SK-N-SH treated with all-trans-retinoic acid at 6 μM for 48 hours (cell line): ENCODE measurements around the gene PSD2.

Source experiments
- ATAC-seq: fragments of 200-7000 bp; cut with Tn5 transposase; 3 replicates; pipeline ENCODE4 v1.9.1; 2020; ENCODE audit warnings: mild to moderate bottlenecking, moderate library complexity
- ARNTL ChIP-seq: fragments of 450-650 bp; formaldehyde crosslinking; IDR thresholded peaks from 2 replicates; pipeline ENCODE4 v1.5.0; 2020; ENCODE audit warnings: low read depth, mild to moderate bottlenecking, moderate library complexity, borderline replicate concordance
- BACH2 ChIP-seq: fragments of 250-450 bp; sonication (Bioruptor Pico); IDR thresholded peaks from 2 replicates; pipeline ENCODE4 v1.9.0; 2021; ENCODE audit warnings: mild to moderate bottlenecking, borderline replicate concordance
- CREB5 ChIP-seq: fragments of 250-450 bp; sonication (Bioruptor Pico); IDR thresholded peaks from 2 replicates; pipeline ENCODE4 v1.5.1; 2020; ENCODE audit warnings: low read depth, mild to moderate bottlenecking, moderate library complexity
- CSDC2 ChIP-seq: fragments of 250-450 bp; sonication (Bioruptor Pico); IDR thresholded peaks from 2 replicates; pipeline ENCODE4 v1.5.0; 2020; ENCODE audit warnings: mild to moderate bottlenecking, moderate library complexity
- ESRRG ChIP-seq: fragments of 250-450 bp; sonication (Bioruptor Pico); IDR thresholded peaks from 2 replicates; pipeline ENCODE4 v1.6.1; 2021; ENCODE audit warnings: mild to moderate bottlenecking
- ISL1 ChIP-seq: fragments of 250-450 bp; sonication (Bioruptor Pico); IDR thresholded peaks from 2 replicates; pipeline ENCODE4 v2.1.2; 2022; ENCODE audit warnings: mild to moderate bottlenecking, moderate library complexity
- OSR1 ChIP-seq: fragments of 250-450 bp; sonication (Bioruptor Pico); IDR thresholded peaks from 2 replicates; pipeline ENCODE4 v1.8.0; 2022; ENCODE audit warnings: moderate library complexity, mild to moderate bottlenecking, inconsistent platforms
- PATZ1 ChIP-seq: fragments of 250-450 bp; sonication (Bioruptor Pico); IDR thresholded peaks from 2 replicates; pipeline ENCODE4 v1.8.0; 2020; ENCODE audit warnings: mild to moderate bottlenecking, moderate library complexity, borderline replicate concordance
- POU6F1 ChIP-seq: fragments of 250-450 bp; sonication (Bioruptor Pico); IDR thresholded peaks from 2 replicates; pipeline ENCODE4 v1.8.0; 2021; ENCODE audit warnings: low read depth, mild to moderate bottlenecking, moderate library complexity, borderline replicate concordance
- RARB ChIP-seq: fragments of 250-450 bp; sonication (Bioruptor Pico); IDR thresholded peaks from 2 replicates; pipeline ENCODE4 v1.8.0; 2021; ENCODE audit warnings: mild to moderate bottlenecking, moderate library complexity
- SNAI2 ChIP-seq: fragments of 250-450 bp; sonication (Bioruptor Pico); IDR thresholded peaks from 2 replicates; pipeline ENCODE4 v1.5.0; 2020; ENCODE audit warnings: mild to moderate bottlenecking, moderate library complexity
- TCF4 ChIP-seq: fragments of 250-450 bp; sonication (Bioruptor Pico); IDR thresholded peaks from 2 replicates; pipeline ENCODE4 v1.8.0; 2021; ENCODE audit warnings: mild to moderate bottlenecking, moderate library complexity, borderline replicate concordance
- TOX ChIP-seq: fragments of 250-450 bp; sonication (Bioruptor Pico); IDR thresholded peaks from 2 replicates; pipeline ENCODE4 v1.8.0; 2021; ENCODE audit warnings: mild to moderate bottlenecking, moderate library complexity, borderline replicate concordance
- ZC3H10 ChIP-seq: fragments of 250-450 bp; sonication (Bioruptor Pico); IDR thresholded peaks from 2 replicates; pipeline ENCODE4 v1.5.1; 2021; ENCODE audit warnings: mild to moderate bottlenecking, moderate library complexity
- ZFP3 ChIP-seq: fragments of 250-450 bp; sonication (Bioruptor Pico); IDR thresholded peaks from 2 replicates; pipeline ENCODE4 v1.5.0; 2020; ENCODE audit warnings: mild to moderate bottlenecking, moderate library complexity
- ZFP30 ChIP-seq: fragments of 450-650 bp; formaldehyde crosslinking; IDR thresholded peaks from 2 replicates; pipeline ENCODE4 v1.5.0; 2022; ENCODE audit warnings: mild to moderate bottlenecking, moderate library complexity
- ZNF565 ChIP-seq: fragments of 450-650 bp; formaldehyde crosslinking; conservative IDR thresholded peaks from 2 replicates; pipeline ENCODE4 v1.5.0; 2020; ENCODE audit warnings: low read depth, mild to moderate bottlenecking, moderate library complexity
- ZNF70 ChIP-seq: fragments of 450-650 bp; formaldehyde crosslinking; IDR thresholded peaks from 2 replicates; pipeline ENCODE4 v1.5.0; 2020; ENCODE audit warnings: mild to moderate bottlenecking, moderate library complexity
- ZNF8 ChIP-seq: fragments of 450-650 bp; formaldehyde crosslinking; IDR thresholded peaks from 2 replicates; pipeline ENCODE4 v1.5.0; 2020; ENCODE audit warnings: mild to moderate bottlenecking, moderate library complexity
- TF ChIP-seq, protein P1 (sequence below): fragments of 250-450 bp; sonication (Bioruptor Pico); IDR thresholded peaks from 2 replicates; pipeline ENCODE4 v1.5.0; 2020; ENCODE audit warnings: mild to moderate bottlenecking, moderate library complexity

Gene PSD2

GRCh38 chr5:139823757-139824355 is 28.2 kb downstream of the PSD2 start (continued):
- TF ChIP-seq, protein P1, sequence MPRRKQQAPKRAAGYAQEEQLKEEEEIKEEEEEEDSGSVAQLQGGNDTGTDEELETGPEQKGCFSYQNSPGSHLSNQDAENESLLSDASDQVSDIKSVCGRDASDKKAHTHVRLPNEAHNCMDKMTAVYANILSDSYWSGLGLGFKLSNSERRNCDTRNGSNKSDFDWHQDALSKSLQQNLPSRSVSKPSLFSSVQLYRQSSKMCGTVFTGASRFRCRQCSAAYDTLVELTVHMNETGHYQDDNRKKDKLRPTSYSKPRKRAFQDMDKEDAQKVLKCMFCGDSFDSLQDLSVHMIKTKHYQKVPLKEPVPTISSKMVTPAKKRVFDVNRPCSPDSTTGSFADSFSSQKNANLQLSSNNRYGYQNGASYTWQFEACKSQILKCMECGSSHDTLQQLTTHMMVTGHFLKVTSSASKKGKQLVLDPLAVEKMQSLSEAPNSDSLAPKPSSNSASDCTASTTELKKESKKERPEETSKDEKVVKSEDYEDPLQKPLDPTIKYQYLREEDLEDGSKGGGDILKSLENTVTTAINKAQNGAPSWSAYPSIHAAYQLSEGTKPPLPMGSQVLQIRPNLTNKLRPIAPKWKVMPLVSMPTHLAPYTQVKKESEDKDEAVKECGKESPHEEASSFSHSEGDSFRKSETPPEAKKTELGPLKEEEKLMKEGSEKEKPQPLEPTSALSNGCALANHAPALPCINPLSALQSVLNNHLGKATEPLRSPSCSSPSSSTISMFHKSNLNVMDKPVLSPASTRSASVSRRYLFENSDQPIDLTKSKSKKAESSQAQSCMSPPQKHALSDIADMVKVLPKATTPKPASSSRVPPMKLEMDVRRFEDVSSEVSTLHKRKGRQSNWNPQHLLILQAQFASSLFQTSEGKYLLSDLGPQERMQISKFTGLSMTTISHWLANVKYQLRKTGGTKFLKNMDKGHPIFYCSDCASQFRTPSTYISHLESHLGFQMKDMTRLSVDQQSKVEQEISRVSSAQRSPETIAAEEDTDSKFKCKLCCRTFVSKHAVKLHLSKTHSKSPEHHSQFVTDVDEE (CRISPR knock-in tag): no peak

GRCh38 chr5:139825690-139826089 is 30.1 kb downstream of the PSD2 start:
- TF ChIP-seq ZNF8 (CRISPR knock-in tag): no peak
- TF ChIP-seq ZNF70 (CRISPR knock-in tag): no peak
- no peak for TF ChIP-seq CREB5 (CRISPR knock-in tag)
- TF ChIP-seq TCF4 (CRISPR knock-in tag): no peak
- TF ChIP-seq, protein P1 (CRISPR knock-in tag): no peak
- TF ChIP-seq ISL1 (CRISPR knock-in tag): no peak
- TF ChIP-seq BACH2 (CRISPR knock-in tag): no peak
- no peak for TF ChIP-seq ZC3H10 (CRISPR knock-in tag)
- no peak for TF ChIP-seq ZFP30 (CRISPR knock-in tag)
- no peak for TF ChIP-seq PATZ1 (CRISPR knock-in tag)
- no peak for TF ChIP-seq ZNF565 (CRISPR knock-in tag)
- no peak for TF ChIP-seq SNAI2
- TF ChIP-seq RARB: no peak
- TF ChIP-seq POU6F1: no peak
- no peak for TF ChIP-seq ZFP3 (CRISPR knock-in tag)
- no peak for TF ChIP-seq ARNTL (CRISPR knock-in tag)
- TF ChIP-seq ESRRG (CRISPR knock-in tag): no peak
- no peak for TF ChIP-seq TOX (CRISPR knock-in tag)
- no peak for TF ChIP-seq CSDC2 (CRISPR knock-in tag)
- no peak for ATAC-seq

GRCh38 chr5:139828207-139828895 is 32.7 kb downstream of the PSD2 start:
- ATAC-seq: no peak
- TF ChIP-seq SNAI2: no peak
- TF ChIP-seq TCF4 (CRISPR knock-in tag): no peak
- TF ChIP-seq ISL1 (CRISPR knock-in tag): no peak
- TF ChIP-seq BACH2 (CRISPR knock-in tag): no peak
- TF ChIP-seq ZFP30 (CRISPR knock-in tag): no peak
- TF ChIP-seq, protein P1 (CRISPR knock-in tag): no peak
- no peak for TF ChIP-seq PATZ1 (CRISPR knock-in tag)
- TF ChIP-seq ZNF8 (CRISPR knock-in tag): no peak
- no peak for TF ChIP-seq CSDC2 (CRISPR knock-in tag)
- TF ChIP-seq ZFP3 (CRISPR knock-in tag): no peak
- TF ChIP-seq TOX (CRISPR knock-in tag): no peak
- TF ChIP-seq OSR1: no peak
- TF ChIP-seq ARNTL (CRISPR knock-in tag): no peak
